Panc1 (cell line): ENCODE results near the gene TCTN1. TPM values are rescaled to one million over a fixed set of nuclear protein-coding genes. Genes with fewer than 3 reads are reported as not detected.

Experiments used
- ATAC-seq: fragments of 200-7000 bp; cut with Tn5 transposase; 2 replicates; pipeline ENCODE4 v1.9.1; 2020; ENCODE audit warnings: mild to moderate bottlenecking, moderate library complexity
- BruUV-seq: library from RNA; stranded (reverse); fragments of 400-500 nt; replicated peaks from 2 replicates; lab custom pipeline; 2021; lab: Mats Ljungman, UMichigan
- CTCF ChIA-PET: fragments of 300-600 bp; sonication (Branson Sonifier 250); formaldehyde crosslinking; loops from one replicate; lab custom pipeline; 2022; ENCODE audit warnings: antibody characterized with exemption; lab: Charles Lee
- POLR2A ChIA-PET: fragments of 300-600 bp; sonication (Branson Sonifier 250); formaldehyde crosslinking; loops from one replicate; lab custom pipeline; 2022; ENCODE audit warnings: antibody characterized with exemption; lab: Charles Lee
- DNase-seq: peaks from one replicate; pipeline ENCODE4 v3.0.0-alpha.2; 2010; ENCODE audit warnings: low read depth, low spot score
- H3K27ac ChIP-seq: 2 replicates; pipeline ENCODE4 v1.5.1; 2011; ENCODE audit warnings: mild to moderate bottlenecking, low read length, inconsistent platforms
- H3K27me3 ChIP-seq: fragments of 200-500 bp; sonication (Bioruptor generic); 2 replicates; pipeline ENCODE4 v1.6.0; 2014; ENCODE audit warnings: low read length, inconsistent platforms; ENCODE audit not compliant: control insufficient read depth, insufficient read depth
- H3K36me3 ChIP-seq: fragments of 200-500 bp; sonication (Bioruptor generic); 2 replicates; pipeline ENCODE4 v1.5.1; 2014; ENCODE audit warnings: inconsistent platforms, mild to moderate bottlenecking, low read length, moderate library complexity; ENCODE audit not compliant: control insufficient read depth, insufficient read depth
- H3K4me1 ChIP-seq: 2 replicates; pipeline ENCODE4 v1.5.1; 2011; ENCODE audit warnings: inconsistent platforms, mild to moderate bottlenecking, low read length, moderate library complexity; ENCODE audit not compliant: control insufficient read depth, insufficient read depth
- H3K4me3 ChIP-seq, 2 experiments: 2 replicates each; pipeline ENCODE4 v1.5.1; 2011 to 2012; ENCODE audit warnings: low read depth in 2 of 2, low read length in 2 of 2, mild to moderate bottlenecking in 2 of 2, inconsistent platforms in 1 of 2, moderate library complexity in 1 of 2
- H3K9me3 ChIP-seq: fragments of 200-500 bp; sonication (Bioruptor generic); 2 replicates; pipeline ENCODE4 v1.5.1; 2014; ENCODE audit warnings: low read depth, mild to moderate bottlenecking, inconsistent platforms, low read length, moderate library complexity; ENCODE audit not compliant: control insufficient read depth, insufficient read depth
- CTCF ChIP-seq: fragments of 450-650 bp; IDR thresholded peaks from 2 replicates; pipeline ENCODE4 v1.5.1; 2017; ENCODE audit warnings: mild to moderate bottlenecking
- POLR2AphosphoS5 ChIP-seq: IDR thresholded peaks from 2 replicates; pipeline ENCODE4 v1.6.1; 2012; ENCODE audit warnings: mild to moderate bottlenecking, low read depth, low read length, moderate library complexity
- REST ChIP-seq, 2 experiments: IDR thresholded peaks; 2 replicates each; pipeline ENCODE4 v1.6.1; 2011 to 2012; ENCODE audit warnings: low read depth in 2 of 2, control low read depth in 1 of 2, low read length in 1 of 2, mild to moderate bottlenecking in 1 of 2, moderate library complexity in 1 of 2; ENCODE audit not compliant: insufficient read depth in 1 of 2
- SIN3A ChIP-seq: IDR thresholded peaks from 2 replicates; pipeline ENCODE4 v1.6.1; 2012; ENCODE audit warnings: low read depth, mild to moderate bottlenecking, low read length, moderate library complexity, borderline replicate concordance; ENCODE audit not compliant: insufficient read depth
- TCF7L2 ChIP-seq: IDR thresholded peaks from 2 replicates; pipeline ENCODE4 v1.6.1; 2011; ENCODE audit warnings: mild to moderate bottlenecking, low read depth, low read length, inconsistent platforms
- in situ Hi-C: cut with HindIII; loops from 2 replicates; pipeline ENCODE4 v1.10.0; 2016; ENCODE audit warnings: low sequenced_read_pairs, low pct_unique_long_range_greater_than_20kb
- intact Hi-C: fragments of 100-400 bp; cut with micrococcal nuclease; formaldehyde crosslinking; loops from one replicate; pipeline ENCODE4 v1.10.0; 2022; ENCODE audit not compliant: unreplicated experiment
- total RNA-seq: library from RNA; stranded (reverse); gene quantifications from one replicate; pipeline ENCODE4 v1.2.1, GENCODE V29; 2021; ENCODE audit not compliant: unreplicated experiment

The TCTN1 gene
- total RNA-seq, 1 experiment from 2014 or later = 28.5 TPM

- Histone ChIP-seq H3K36me3 (no peaks in the 10 kb centered on the region), H3K4me3 (no peak overlapping the region), H3K27me3 (no peaks in the 10 kb centered on the region), H3K27ac (no peak overlapping the region), H3K4me1 (no peaks in the 10 kb centered on the region), H3K9me3 (no peaks in the 10 kb centered on the region)
- CTCF ChIA-PET = no interaction called here
- POLR2A ChIA-PET = no interaction called here
- ATAC-seq (no peak), DNase-seq (no peak)
- TF ChIP-seq POLR2AphosphoS5 (no peak), TCF7L2 (no peak)
- in situ Hi-C loops = no loop called here
- BruUV-seq = no TSS peak
- intact Hi-C loops = no loop called here
Observed at GRCh38 chr12:110636516-110636915, 22.6 kb downstream of the TCTN1 start.

DNA sequence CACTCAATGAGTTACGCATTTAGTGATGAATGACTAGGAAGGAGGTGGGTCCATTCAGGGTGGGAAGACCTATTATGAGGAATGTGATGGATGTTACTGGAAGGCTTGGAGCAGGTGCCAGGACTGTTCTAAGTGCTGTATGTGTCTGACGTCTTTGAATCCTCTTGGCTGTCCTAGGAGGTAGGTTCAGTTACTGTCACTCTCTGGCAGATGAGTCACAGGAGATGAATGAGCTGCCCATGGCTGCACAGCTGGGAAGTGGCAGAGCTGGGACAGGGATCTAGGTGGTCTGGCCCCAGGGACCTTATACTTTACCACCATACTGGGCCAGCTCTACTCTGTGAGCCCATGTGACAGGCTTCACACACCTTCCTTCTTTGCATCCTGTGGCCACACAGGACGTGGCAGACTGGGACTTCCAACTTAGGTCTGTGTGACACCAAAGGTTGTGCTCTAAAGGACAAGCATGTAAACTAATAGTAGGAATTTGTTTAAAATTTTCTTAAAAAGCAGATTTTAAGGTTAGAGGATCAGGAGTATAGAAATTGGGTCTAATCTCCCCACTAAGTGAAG lies 24.0 kb downstream of the TCTN1 start:
- CTCF ChIA-PET = no interaction called here
- Histone ChIP-seq H3K36me3 (no peaks in the 10 kb centered on the region), H3K4me1 (no peaks in the 10 kb centered on the region), H3K4me3 (no peak overlapping the region), H3K9me3 (no peaks in the 10 kb centered on the region), H3K27me3 (no peaks in the 10 kb centered on the region), H3K27ac (no peak overlapping the region)
- BruUV-seq = no TSS peak
- in situ Hi-C loops = no loop called here
- intact Hi-C loops = no loop called here
- DNase-seq (no peak), ATAC-seq (no peak)
- POLR2A ChIA-PET = no interaction called here
- TF ChIP-seq POLR2AphosphoS5 (no peak), TCF7L2 (no peak), REST (IDR thresholded peaks at IDR 0.05; ENCODE audit: insufficient read depth in 1 of 2, low read depth in 2 of 2, low read length in 1 of 2) (no peak), SIN3A (no peak), CTCF (no peak)

DNA sequence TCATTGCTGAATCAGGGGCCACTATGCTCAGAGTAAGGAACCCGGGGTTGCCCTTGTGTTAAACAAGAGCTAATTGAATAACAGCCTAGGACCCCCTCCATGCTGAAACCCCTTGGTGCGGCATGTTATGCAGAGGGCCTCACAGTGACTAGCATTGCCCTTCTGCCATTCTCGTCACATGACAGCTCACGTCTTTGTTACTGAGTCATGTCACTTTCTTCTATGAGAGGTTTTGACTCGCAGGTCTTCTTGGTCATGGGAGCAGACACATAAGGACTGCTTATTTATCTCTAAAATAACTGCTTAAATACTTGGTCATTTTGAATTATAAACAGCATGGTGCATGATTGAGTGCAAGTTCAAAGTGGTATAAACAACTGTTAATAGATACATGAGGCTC lies 24.9 kb downstream of the TCTN1 start:
- TF ChIP-seq TCF7L2 = no peak
- no peak for TF ChIP-seq POLR2AphosphoS5
- TF ChIP-seq SIN3A = no peak
- no peak for TF ChIP-seq REST (IDR thresholded peaks at IDR 0.05; ENCODE audit: insufficient read depth in 1 of 2, low read depth in 2 of 2, low read length in 1 of 2)
- TF ChIP-seq CTCF = no peak
- Histone ChIP-seq H3K9me3 (no peaks in the 10 kb centered on the region), H3K4me3 (no peak overlapping the region), H3K27me3 (no peaks in the 10 kb centered on the region), H3K4me1 (no peaks in the 10 kb centered on the region), H3K27ac (no peak overlapping the region), H3K36me3 (no peaks in the 10 kb centered on the region)
- ChIA-PET CTCF (no interaction called here), POLR2A (no interaction called here)
- ATAC-seq = no peak
- no peak for DNase-seq
- no TSS peak for BruUV-seq
- in situ Hi-C loops = no loop called here
- intact Hi-C loops = no loop called here
